GM18526 (cell line): ENCODE measurements around the gene ATP10A.

ENCODE experiments used
- POLR2A ChIP-seq: IDR thresholded peaks from 3 replicates; pipeline ENCODE4 v1.6.1; 2011; ENCODE audit not compliant: insufficient read length; ENCODE audit errors: extremely low read depth

Gene ATP10A

GRCh38 chr15:25664761-25665160, 198.4 kb downstream of the ATP10A start:
- no peak for TF ChIP-seq POLR2A

GRCh38 chr15:25663515-25663914, 199.6 kb downstream of the ATP10A start:
- TF ChIP-seq POLR2A, result no peak

- no peak for TF ChIP-seq POLR2A
Observed at GRCh38 chr15:25661898-25662297, 201.2 kb downstream of the ATP10A start.

- no peak for TF ChIP-seq POLR2A
Observed at GRCh38 chr15:25659251-25659650, 203.9 kb downstream of the ATP10A start.

GRCh38 chr15:25658560-25658959, 204.6 kb downstream of the ATP10A start:
- no peak for TF ChIP-seq POLR2A

- no peak for TF ChIP-seq POLR2A
Observed at GRCh38 chr15:25655207-25655948, 207.7 kb downstream of the ATP10A start.

- TF ChIP-seq POLR2A, result no peak
Observed at GRCh38 chr15:25653371-25653770, 209.8 kb downstream of the ATP10A start.

GRCh38 chr15:25652704-25653103, 210.4 kb downstream of the ATP10A start:
- TF ChIP-seq POLR2A, result no peak

GRCh38 chr15:25649390-25649789, 213.7 kb downstream of the ATP10A start:
- no peak for TF ChIP-seq POLR2A

GRCh38 chr15:25643120-25643519, 220.0 kb downstream of the ATP10A start:
- TF ChIP-seq POLR2A, result no peak

- no peak for TF ChIP-seq POLR2A
Observed at GRCh38 chr15:25641762-25642161, 221.4 kb downstream of the ATP10A start.

- no peak for TF ChIP-seq POLR2A
Observed at GRCh38 chr15:25641361-25641760, 221.8 kb downstream of the ATP10A start.

- no peak for TF ChIP-seq POLR2A
Observed at GRCh38 chr15:25640381-25640780, 222.7 kb downstream of the ATP10A start.

- no peak for TF ChIP-seq POLR2A
Observed at GRCh38 chr15:25635191-25635590, 227.9 kb downstream of the ATP10A start.

- TF ChIP-seq POLR2A, result no peak
Observed at GRCh38 chr15:25633862-25634261, 229.3 kb downstream of the ATP10A start.

GRCh38 chr15:25631971-25632370, 231.2 kb downstream of the ATP10A start:
- TF ChIP-seq POLR2A, result no peak
